ENCODE results near the gene RALGAPA1. TPM values are rescaled to one million over a fixed set of nuclear protein-coding genes. Genes with fewer than 3 reads are reported as not detected.
A peak's percentile ranks its signal among the peaks of the same experiment; 100 is the strongest.

The RALGAPA1 gene
- total and polyA plus RNA-seq, 2 of the 13 experiments (the other 11 are each of a cell fraction or from before 2014, with no cell fraction given), result 65.0 to 89.2 TPM

- peak; percentile 100 for TF ChIP-seq KAT7 (CRISPR knock-in tag; IDR thresholded peaks at IDR 0.05; ENCODE audit: borderline replicate concordance)
- no peak for TF ChIP-seq NBN (conservative IDR thresholded peaks at IDR 0.05)
- TF ChIP-seq BRD4 (CRISPR knock-in tag; IDR thresholded peaks at IDR 0.05), result peak; percentile 100
- TF ChIP-seq ZNF510 (CRISPR knock-in tag; IDR thresholded peaks at IDR 0.05; ENCODE audit: low read depth), result peak; percentile 100
- TF ChIP-seq ZMAT3 (CRISPR knock-in tag; conservative IDR thresholded peaks at IDR 0.05), result peak; percentile 100
- no peak for TF ChIP-seq ZKSCAN1 (IDR thresholded peaks at IDR 0.05; ENCODE audit: low read length)
- peak; percentile 100 for TF ChIP-seq ZNF251 (CRISPR knock-in tag; IDR thresholded peaks at IDR 0.05)
- TF ChIP-seq NFE2L2 (IDR thresholded peaks at IDR 0.05; ENCODE audit: low read length), result peak; percentile 34; the same call in 1 of the 2 replicates
- TF ChIP-seq KLF13 (CRISPR knock-in tag; IDR thresholded peaks at IDR 0.05), result peak; percentile 100
- peak; percentile 100 for TF ChIP-seq ZNF75D (CRISPR knock-in tag; IDR thresholded peaks at IDR 0.05; ENCODE audit: borderline replicate concordance)
- TF ChIP-seq SIX1 (CRISPR knock-in tag; IDR thresholded peaks at IDR 0.05; ENCODE audit: borderline replicate concordance), result peak; percentile 99
- peak; percentile 100 for TF ChIP-seq AHR (CRISPR knock-in tag; IDR thresholded peaks at IDR 0.05)
- TF ChIP-seq ZNF652 (CRISPR knock-in tag; IDR thresholded peaks at IDR 0.05; ENCODE audit: borderline replicate concordance, low read depth), result peak; percentile 93
- TF ChIP-seq ZNF572 (CRISPR knock-in tag; IDR thresholded peaks at IDR 0.05), result peak; percentile 100
- TF ChIP-seq ZBTB20 (CRISPR knock-in tag; IDR thresholded peaks at IDR 0.05; ENCODE audit: borderline replicate concordance, low read depth), result peak; percentile 100
- peak; percentile 100 for TF ChIP-seq ZNF570 (CRISPR knock-in tag; IDR thresholded peaks at IDR 0.05; ENCODE audit: borderline replicate concordance)
- peak; percentile 93 for TF ChIP-seq ELF1 (CRISPR knock-in tag; IDR thresholded peaks at IDR 0.05)
- no peak for TF ChIP-seq TCF7L2 (IDR thresholded peaks at IDR 0.05; ENCODE audit: low read depth, low read length)
- peak; percentile 100 for TF ChIP-seq AKNA (CRISPR knock-in tag; IDR thresholded peaks at IDR 0.05; ENCODE audit: borderline replicate concordance)
- TF ChIP-seq, protein P1, sequence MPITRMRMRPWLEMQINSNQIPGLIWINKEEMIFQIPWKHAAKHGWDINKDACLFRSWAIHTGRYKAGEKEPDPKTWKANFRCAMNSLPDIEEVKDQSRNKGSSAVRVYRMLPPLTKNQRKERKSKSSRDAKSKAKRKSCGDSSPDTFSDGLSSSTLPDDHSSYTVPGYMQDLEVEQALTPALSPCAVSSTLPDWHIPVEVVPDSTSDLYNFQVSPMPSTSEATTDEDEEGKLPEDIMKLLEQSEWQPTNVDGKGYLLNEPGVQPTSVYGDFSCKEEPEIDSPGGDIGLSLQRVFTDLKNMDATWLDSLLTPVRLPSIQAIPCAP (CRISPR knock-in tag; IDR thresholded peaks at IDR 0.05; ENCODE audit: low read depth), result peak; percentile 100
- TF ChIP-seq JARID2 (CRISPR knock-in tag; IDR thresholded peaks at IDR 0.05; ENCODE audit: insufficient replicate concordance), result peak; percentile 100
- peak; percentile 100 for TF ChIP-seq MYC (CRISPR knock-in tag; IDR thresholded peaks at IDR 0.05; ENCODE audit: borderline replicate concordance)
- peak; percentile 100 for TF ChIP-seq GPN1 (CRISPR knock-in tag; IDR thresholded peaks at IDR 0.05; ENCODE audit: borderline replicate concordance)
- TF ChIP-seq SNAI1 (CRISPR knock-in tag; IDR thresholded peaks at IDR 0.05; ENCODE audit: borderline replicate concordance), result peak; percentile 100
- peak; percentile 100 for TF ChIP-seq GLI4 (CRISPR knock-in tag; IDR thresholded peaks at IDR 0.05; ENCODE audit: borderline replicate concordance)
Observed at GRCh38 chr14:35534873-35535482, 274.1 kb downstream of the RALGAPA1 start (continued).
